Stomach (tissue), 4 donors: Measurements from ENCODE around the gene GCSAML.

ENCODE experiments used
- POLR2A ChIP-seq, 4 donors: fragments of 450-650 bp; IDR thresholded peaks; one replicate each; pipeline ENCODE4 v1.6.1; 2016; ENCODE audit warnings: antibody characterized with exemption in 4 of 4, control low read depth in 2 of 4, mild to moderate bottlenecking in 1 of 4, moderate library complexity in 1 of 4
- POLR2AphosphoS5 ChIP-seq, 3 donors: sonication (generic); formaldehyde crosslinking; IDR thresholded peaks; one replicate each; pipeline ENCODE4 v1.6.1; 2016; ENCODE audit warnings: antibody characterized with exemption in 3 of 3
- TF ChIP-seq, protein P1 (sequence below), 7 experiments: fragments of 450-650 bp in 4 of 7; fragments of 200-600 bp in 3 of 7; sonication (generic) in 3 of 7; IDR thresholded peaks; one replicate each; pipeline ENCODE4 v1.5.1; 2016 to 2019; ENCODE audit warnings: antibody characterized with exemption in 7 of 7, control low read depth in 2 of 7, mild to moderate bottlenecking in 1 of 7

DNA sequence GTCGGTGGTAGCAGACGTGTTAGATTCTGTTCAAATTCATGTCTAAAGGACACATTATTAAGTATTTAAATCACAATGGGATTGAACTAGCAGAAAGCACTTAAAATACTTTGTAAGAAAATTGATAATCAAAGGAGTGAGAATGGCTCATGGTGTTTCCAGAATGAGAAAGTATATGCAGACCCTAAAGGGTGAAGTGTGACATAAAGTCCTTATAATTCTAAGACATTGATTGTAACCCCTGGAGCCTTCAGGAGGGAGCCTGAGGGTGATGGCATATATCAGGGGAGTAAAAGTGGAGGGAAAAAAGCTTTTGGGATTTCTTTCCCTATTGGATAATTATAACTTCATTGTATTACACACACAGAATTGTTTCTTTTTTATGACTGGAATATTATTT lies 12.6 kb upstream of the GCSAML start, which contains the start of gene OR2C3:
- TF ChIP-seq, protein P1, sequence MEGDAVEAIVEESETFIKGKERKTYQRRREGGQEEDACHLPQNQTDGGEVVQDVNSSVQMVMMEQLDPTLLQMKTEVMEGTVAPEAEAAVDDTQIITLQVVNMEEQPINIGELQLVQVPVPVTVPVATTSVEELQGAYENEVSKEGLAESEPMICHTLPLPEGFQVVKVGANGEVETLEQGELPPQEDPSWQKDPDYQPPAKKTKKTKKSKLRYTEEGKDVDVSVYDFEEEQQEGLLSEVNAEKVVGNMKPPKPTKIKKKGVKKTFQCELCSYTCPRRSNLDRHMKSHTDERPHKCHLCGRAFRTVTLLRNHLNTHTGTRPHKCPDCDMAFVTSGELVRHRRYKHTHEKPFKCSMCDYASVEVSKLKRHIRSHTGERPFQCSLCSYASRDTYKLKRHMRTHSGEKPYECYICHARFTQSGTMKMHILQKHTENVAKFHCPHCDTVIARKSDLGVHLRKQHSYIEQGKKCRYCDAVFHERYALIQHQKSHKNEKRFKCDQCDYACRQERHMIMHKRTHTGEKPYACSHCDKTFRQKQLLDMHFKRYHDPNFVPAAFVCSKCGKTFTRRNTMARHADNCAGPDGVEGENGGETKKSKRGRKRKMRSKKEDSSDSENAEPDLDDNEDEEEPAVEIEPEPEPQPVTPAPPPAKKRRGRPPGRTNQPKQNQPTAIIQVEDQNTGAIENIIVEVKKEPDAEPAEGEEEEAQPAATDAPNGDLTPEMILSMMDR (IDR thresholded peaks at IDR 0.05), result no peak
- TF ChIP-seq POLR2A (IDR thresholded peaks at IDR 0.05) (no peak), POLR2AphosphoS5 (IDR thresholded peaks at IDR 0.05) (no peak)
